BJ (cell line): Measurements from ENCODE around the gene SP9. TPM values are rescaled to one million over a fixed set of nuclear protein-coding genes. Genes with fewer than 3 reads are reported as not detected.
"Not testable (repeated sequence)": the region's sequence is repeated elsewhere in the genome, so short reads cannot be mapped to it uniquely, and the experiment has no call there.

Experiments
- CTCF ChIA-PET: fragments of 350-600 bp; formaldehyde crosslinking; extraction: SDS; loops from one replicate; lab custom pipeline; 2021; ENCODE audit warnings: antibody characterized with exemption, inconsistent platforms; lab: Yijun Ruan, JAX
- POLR2A ChIA-PET: fragments of 300-600 bp; sonication (Branson Sonifier 250); formaldehyde crosslinking; extraction: SDS; loops from one replicate; lab custom pipeline; 2021; ENCODE audit warnings: antibody characterized with exemption; lab: Charles Lee
- DNase-seq: peaks from one replicate; pipeline ENCODE4 v3.0.0-alpha.2; 2011; ENCODE audit warnings: low read depth
- H3K27me3 ChIP-seq: 2 replicates; pipeline ENCODE4 v1.6.0; 2011; ENCODE audit warnings: low read length; ENCODE audit not compliant: control insufficient read depth, insufficient read depth
- H3K36me3 ChIP-seq: 2 replicates; pipeline ENCODE4 v1.5.1; 2011; ENCODE audit warnings: low read length; ENCODE audit not compliant: control insufficient read depth, insufficient read depth
- H3K4me3 ChIP-seq: 2 replicates; pipeline ENCODE4 v1.5.1; 2011; ENCODE audit warnings: low read depth, mild to moderate bottlenecking, control low read depth, low read length
- polyA plus RNA-seq: library from polyadenylated mRNA; depleted of rRNA; stranded (reverse); fragments of >200 nt; gene quantifications from 2 replicates; pipeline ENCODE4 v1.2.3, GENCODE V29; 2011
- TF ChIP-seq, protein P1 (sequence below): IDR thresholded peaks from 2 replicates; pipeline ENCODE4 v1.5.1; 2011; ENCODE audit warnings: low read depth, mild to moderate bottlenecking, control low read depth, inconsistent platforms, low read length, moderate library complexity; ENCODE audit not compliant: insufficient read depth

SP9 gene
- polyA plus RNA-seq, 1 experiment: not detected

DNA sequence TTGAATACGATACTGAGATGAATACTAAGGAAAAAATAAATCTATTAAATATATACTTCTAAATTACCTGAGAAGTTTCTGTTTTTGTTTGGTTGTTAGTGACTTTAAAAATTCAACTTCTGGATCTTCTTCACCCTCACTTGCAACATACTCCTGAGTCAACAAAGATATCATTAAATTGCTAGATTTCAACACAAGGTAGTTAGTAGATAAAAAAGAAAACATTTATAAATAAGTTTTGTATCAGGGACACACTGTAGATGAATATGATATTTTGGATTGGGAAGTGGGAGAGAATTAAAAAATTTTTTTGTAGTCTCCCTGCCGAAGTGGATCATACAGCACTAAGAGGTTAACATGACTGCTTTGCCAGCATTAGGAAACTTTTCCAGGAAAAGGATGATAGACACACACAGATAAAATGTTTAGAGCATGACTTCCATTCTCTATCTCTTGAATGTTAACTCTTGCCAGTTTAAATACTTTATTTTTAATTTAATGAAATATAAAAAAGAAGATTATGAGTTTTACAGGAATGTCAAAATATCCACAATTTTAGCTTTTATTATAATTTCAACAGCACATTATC, 15.9 kb downstream of the SP9 start:
- Histone ChIP-seq H3K4me3 (no peak overlapping the region), H3K36me3 (peaks cover 5% of the 10 kb centered on the region), H3K27me3 (no peaks in the 10 kb centered on the region)
- no peak for DNase-seq
- CTCF ChIA-PET: no interaction called here
- TF ChIP-seq, protein P1, sequence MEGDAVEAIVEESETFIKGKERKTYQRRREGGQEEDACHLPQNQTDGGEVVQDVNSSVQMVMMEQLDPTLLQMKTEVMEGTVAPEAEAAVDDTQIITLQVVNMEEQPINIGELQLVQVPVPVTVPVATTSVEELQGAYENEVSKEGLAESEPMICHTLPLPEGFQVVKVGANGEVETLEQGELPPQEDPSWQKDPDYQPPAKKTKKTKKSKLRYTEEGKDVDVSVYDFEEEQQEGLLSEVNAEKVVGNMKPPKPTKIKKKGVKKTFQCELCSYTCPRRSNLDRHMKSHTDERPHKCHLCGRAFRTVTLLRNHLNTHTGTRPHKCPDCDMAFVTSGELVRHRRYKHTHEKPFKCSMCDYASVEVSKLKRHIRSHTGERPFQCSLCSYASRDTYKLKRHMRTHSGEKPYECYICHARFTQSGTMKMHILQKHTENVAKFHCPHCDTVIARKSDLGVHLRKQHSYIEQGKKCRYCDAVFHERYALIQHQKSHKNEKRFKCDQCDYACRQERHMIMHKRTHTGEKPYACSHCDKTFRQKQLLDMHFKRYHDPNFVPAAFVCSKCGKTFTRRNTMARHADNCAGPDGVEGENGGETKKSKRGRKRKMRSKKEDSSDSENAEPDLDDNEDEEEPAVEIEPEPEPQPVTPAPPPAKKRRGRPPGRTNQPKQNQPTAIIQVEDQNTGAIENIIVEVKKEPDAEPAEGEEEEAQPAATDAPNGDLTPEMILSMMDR: no peak
- POLR2A ChIA-PET: interaction anchor here (0.6 kb wide), 1 partner anchor 126 kb away, joined by 3 read pairs; no protein-coding TSS in a partner anchor

DNA sequence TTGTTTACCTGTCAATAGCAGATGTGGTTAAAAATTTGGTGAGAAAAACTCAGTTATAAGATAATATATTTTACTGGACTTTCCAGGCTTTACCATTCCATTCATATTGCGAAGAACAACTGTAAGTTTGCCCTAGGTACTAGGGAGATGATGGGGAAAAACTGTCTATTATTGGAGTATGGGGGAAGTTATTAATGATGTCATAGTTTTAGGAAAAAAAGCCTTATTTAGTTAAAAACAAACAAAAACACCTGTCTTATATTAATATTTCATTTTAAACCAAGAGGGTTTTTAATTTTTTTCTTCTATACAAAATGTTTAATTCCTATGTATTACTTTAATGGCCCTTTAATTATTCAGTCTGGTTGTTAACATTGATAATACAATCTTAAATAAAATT, 18.2 kb downstream of the SP9 start:
- ChIA-PET CTCF (interaction anchor here (0.8 kb wide), 1 partner anchor 9 kb away, joined by 3 read pairs; no protein-coding TSS in a partner anchor), POLR2A (no interaction called here)
- H3K4me3 ChIP-seq: no peak overlapping the region
- peaks cover 5% of the 10 kb centered on the region for H3K36me3 ChIP-seq
- no peaks in the 10 kb centered on the region for H3K27me3 ChIP-seq
- TF ChIP-seq, protein P1: no peak
- DNase-seq: no peak

DNA sequence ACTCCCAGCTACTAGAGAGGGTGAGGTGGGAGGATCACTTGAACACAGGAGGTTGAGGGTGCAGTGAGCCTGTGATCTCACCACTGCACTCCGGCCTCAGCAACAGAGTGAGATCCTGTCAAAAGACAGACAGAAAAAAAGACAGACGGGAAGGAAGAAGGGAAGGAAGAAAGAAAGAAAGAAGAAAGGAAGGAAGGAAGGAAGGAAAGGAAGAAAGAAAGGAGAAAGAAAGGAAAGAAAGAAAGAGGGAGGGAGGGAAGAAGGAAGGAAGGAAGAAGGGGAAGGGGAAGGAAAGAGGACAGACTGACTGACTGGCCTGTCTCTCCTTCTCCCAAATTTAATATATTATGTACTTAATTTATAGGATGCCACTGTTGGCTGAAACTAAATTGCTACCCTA, 21.6 kb downstream of the SP9 start:
- Histone ChIP-seq H3K36me3 (no peaks in the 10 kb centered on the region; the same call in 1 of the 2 replicates), H3K27me3 (no peaks in the 10 kb centered on the region), H3K4me3 (no peak overlapping the region)
- TF ChIP-seq, protein P1: no peak
- no peak for DNase-seq
- ChIA-PET CTCF (no interaction called here), POLR2A (no interaction called here)

DNA sequence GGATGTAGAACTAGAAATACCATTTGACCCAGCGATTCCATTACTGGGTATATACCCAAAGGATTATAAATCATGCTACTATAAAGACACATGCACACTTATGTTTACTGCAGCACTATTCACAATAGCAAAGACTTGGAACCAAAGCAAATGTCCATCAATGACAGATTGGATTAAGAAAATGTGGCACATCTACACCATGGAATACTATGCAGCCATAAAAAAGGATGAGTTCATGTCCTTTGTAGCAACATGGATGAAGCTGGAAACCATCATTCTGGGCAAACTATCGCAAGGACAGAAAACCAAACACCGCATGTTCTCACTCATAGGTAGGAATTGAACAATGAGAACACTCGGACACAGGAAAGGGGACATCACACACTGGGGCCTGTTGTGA, 24.9 kb downstream of the SP9 start:
- H3K27me3 ChIP-seq, DNase-seq, H3K4me3 ChIP-seq, CTCF ChIA-PET, POLR2A ChIA-PET, H3K36me3 ChIP-seq: not testable (repeated sequence)

DNA sequence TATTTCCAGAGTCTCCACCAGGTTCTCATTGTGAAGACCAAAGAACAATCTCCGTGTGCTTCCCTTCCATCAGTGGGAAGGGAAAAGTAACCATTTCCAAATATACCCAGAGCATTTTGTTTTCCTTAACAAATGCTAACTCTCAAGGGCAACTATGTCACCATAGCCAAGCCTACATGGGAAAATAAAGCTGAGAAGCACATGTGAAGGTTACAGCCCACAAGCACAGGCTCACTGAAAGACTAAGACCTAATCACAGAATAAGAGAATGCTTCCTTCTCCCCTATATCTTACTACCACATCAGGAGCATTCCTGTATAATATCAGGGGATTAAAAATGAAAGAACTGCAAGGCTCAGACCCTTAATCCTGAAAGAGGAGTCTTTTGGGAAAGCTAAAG, 28.2 kb downstream of the SP9 start:
- POLR2A ChIA-PET: no interaction called here
- TF ChIP-seq, protein P1: no peak

DNA sequence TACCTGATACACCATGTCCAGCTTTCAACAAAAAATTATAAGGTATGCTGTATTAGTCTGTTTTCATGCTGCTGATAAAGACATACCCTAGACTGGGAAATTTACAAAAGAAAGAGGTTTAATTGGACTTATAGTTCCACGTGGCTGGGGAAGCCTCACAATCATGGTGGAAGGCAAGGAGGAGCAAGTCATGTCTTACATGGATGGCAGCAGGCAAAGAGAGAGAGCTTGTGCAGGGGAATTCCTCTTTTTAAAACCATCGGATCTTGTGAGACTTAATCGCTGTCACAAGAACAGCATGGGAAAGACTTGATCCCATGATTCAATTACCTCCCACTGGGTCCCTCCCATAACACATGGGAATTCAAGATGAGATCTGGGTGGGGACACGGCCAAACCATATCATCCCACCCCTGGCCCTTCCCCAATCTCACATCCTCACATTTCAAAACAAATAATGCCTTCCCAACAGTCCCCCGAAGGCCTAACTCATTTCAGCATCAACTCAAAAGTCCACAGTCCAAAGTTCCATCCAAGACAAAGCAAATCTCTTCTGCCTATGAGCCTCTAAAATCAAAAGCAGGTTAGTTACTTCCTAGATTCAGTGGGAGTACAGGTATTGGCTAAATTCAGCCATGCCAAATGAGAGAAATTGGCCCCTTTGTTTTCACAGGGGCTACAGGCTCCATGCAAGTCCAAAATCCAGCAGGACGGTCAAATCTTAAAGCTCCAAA, 28.9 kb downstream of the SP9 start:
- CTCF ChIA-PET: interaction anchor here (1.8 kb wide), 1 partner anchor 98 kb away, joined by 4 read pairs; no protein-coding TSS in a partner anchor
- POLR2A ChIA-PET, H3K4me3 ChIP-seq, H3K36me3 ChIP-seq, H3K27me3 ChIP-seq, DNase-seq: not testable (repeated sequence)

More for the DNA sequence above, 28.2 kb downstream of the SP9 start:
- DNase-seq: no peak
- CTCF ChIA-PET: interaction anchor here (0.9 to 1.8 kb wide), 3 partner anchors 16 to 99 kb away, joined by 3 to 4 read pairs (median 3); no protein-coding TSS in a partner anchor
- Histone ChIP-seq H3K4me3 (no peak overlapping the region), H3K36me3 (no peaks in the 10 kb centered on the region; the same call in none of the 2 replicates), H3K27me3 (no peaks in the 10 kb centered on the region)
